Left ventricle myocardium inferior (tissue), 1 donor: ENCODE results near the gene CHCHD6. TPM values are rescaled to one million over a fixed set of nuclear protein-coding genes. Genes with fewer than 3 reads are reported as not detected.

Source experiments
- DNase-seq: peaks from one replicate; pipeline ENCODE4 v3.0.0-alpha.2; 2020
- H3K27ac ChIP-seq: fragments of 200-600 bp; replicated peaks from 2 replicates; pipeline ENCODE4 v1.8.0; 2021
- H3K27me3 ChIP-seq: fragments of 200-600 bp; 2 replicates; pipeline ENCODE4 v1.8.0; 2021; ENCODE audit warnings: low read depth
- H3K36me3 ChIP-seq: fragments of 200-600 bp; 2 replicates; pipeline ENCODE4 v1.8.0; 2021
- H3K4me1 ChIP-seq: fragments of 200-600 bp; 2 replicates; pipeline ENCODE4 v1.8.0; 2021
- H3K4me3 ChIP-seq: fragments of 200-600 bp; 2 replicates; pipeline ENCODE4 v1.8.0; 2021; ENCODE audit warnings: mild to moderate bottlenecking, moderate library complexity
- H3K9me3 ChIP-seq: fragments of 200-600 bp; replicated peaks from 2 replicates; pipeline ENCODE4 v1.8.0; 2021
- intact Hi-C: fragments of 100-400 bp; cut with micrococcal nuclease; formaldehyde crosslinking; loops from one replicate; pipeline ENCODE4 v1.11.0; 2022
- total RNA-seq: library from RNA; stranded (reverse); fragmentation: NEBNext Ultra II Directional; extraction: Animal tissue kit (Norgen Biotek cat#: 25700); gene quantifications from one replicate; pipeline ENCODE4 v1.2.1, GENCODE V29; 2021
- TF ChIP-seq, protein P1 (sequence below): fragments of 200-600 bp; IDR thresholded peaks from 2 replicates; pipeline ENCODE4 v1.8.0; 2021; ENCODE audit warnings: antibody characterized with exemption, mild to moderate bottlenecking, borderline replicate concordance
- donor health status: DM: no; HTN: yes; CAD: no; lungs with severe emphysema.

The CHCHD6 gene
- total RNA-seq, 1 donor from 2014 or later: 10.1 TPM

DNA sequence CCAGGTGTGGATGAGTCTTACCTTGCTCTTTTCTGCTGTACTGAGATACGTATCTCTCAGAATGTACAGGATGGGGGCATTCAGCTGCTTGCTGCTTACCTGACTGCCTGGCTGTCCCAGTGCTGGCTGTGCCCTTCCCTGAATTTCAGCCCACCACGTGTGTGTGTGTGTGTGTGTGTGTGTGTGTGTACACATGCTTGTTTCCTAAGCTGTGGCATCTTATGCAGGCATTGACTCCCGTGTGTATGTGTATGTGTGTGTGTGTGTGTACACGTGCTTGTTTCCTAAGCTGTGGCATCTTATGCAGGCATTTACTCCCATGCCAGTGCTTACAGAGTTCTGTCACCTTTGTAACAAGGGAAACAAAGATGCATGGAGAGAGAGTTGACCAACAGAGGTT, 218.4 kb downstream of the CHCHD6 start:
- Histone ChIP-seq H3K27me3 (peaks cover 20% of the 10 kb centered on the region), H3K4me3 (no peak overlapping the region), H3K27ac (no peak overlapping the region), H3K9me3 (peaks cover 10% of the 10 kb centered on the region), H3K4me1 (peaks cover 35% of the 10 kb centered on the region), H3K36me3 (no peaks in the 10 kb centered on the region)
- intact Hi-C loops: no loop called here
- no peak for DNase-seq
- TF ChIP-seq, protein P1, sequence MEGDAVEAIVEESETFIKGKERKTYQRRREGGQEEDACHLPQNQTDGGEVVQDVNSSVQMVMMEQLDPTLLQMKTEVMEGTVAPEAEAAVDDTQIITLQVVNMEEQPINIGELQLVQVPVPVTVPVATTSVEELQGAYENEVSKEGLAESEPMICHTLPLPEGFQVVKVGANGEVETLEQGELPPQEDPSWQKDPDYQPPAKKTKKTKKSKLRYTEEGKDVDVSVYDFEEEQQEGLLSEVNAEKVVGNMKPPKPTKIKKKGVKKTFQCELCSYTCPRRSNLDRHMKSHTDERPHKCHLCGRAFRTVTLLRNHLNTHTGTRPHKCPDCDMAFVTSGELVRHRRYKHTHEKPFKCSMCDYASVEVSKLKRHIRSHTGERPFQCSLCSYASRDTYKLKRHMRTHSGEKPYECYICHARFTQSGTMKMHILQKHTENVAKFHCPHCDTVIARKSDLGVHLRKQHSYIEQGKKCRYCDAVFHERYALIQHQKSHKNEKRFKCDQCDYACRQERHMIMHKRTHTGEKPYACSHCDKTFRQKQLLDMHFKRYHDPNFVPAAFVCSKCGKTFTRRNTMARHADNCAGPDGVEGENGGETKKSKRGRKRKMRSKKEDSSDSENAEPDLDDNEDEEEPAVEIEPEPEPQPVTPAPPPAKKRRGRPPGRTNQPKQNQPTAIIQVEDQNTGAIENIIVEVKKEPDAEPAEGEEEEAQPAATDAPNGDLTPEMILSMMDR: no peak

DNA sequence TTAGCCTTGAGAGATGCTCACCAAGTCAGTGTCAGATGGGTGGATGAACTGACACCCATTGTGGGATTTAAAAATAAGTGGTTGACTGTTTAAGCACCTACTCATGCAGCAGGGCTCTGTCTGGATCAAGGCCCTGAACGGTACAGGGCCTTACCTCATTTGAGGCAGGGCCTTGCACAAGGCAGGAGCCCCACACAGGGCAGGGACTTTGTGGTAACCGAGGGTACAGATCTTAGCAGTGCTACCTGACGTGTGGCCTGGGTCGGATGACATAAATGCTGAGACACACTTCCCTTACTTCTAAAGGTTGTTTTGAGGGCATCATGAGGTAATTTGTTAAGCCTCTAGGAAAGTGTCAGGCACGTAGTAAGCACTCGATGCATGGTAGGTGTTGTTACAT, 219.4 kb downstream of the CHCHD6 start:
- H3K36me3 ChIP-seq: no peaks in the 10 kb centered on the region
- TF ChIP-seq, protein P1: no peak
- H3K4me3 ChIP-seq: no peak overlapping the region
- H3K4me1 ChIP-seq: peaks cover 42% of the 10 kb centered on the region
- no peak for DNase-seq
- intact Hi-C loops: no loop called here
- peaks cover 25% of the 10 kb centered on the region for H3K27me3 ChIP-seq
- no peak overlapping the region for H3K27ac ChIP-seq
- H3K9me3 ChIP-seq: peaks cover 10% of the 10 kb centered on the region

GRCh38 chr3:126923895-126924294, 219.9 kb downstream of the CHCHD6 start:
- Histone ChIP-seq H3K27ac (no peak overlapping the region), H3K27me3 (peaks cover 28% of the 10 kb centered on the region), H3K9me3 (peaks cover 10% of the 10 kb centered on the region), H3K4me1 (peaks cover 42% of the 10 kb centered on the region), H3K36me3 (no peaks in the 10 kb centered on the region), H3K4me3 (no peak overlapping the region)
- no peak for DNase-seq
- TF ChIP-seq, protein P1: no peak
- intact Hi-C loops: no loop called here

DNA sequence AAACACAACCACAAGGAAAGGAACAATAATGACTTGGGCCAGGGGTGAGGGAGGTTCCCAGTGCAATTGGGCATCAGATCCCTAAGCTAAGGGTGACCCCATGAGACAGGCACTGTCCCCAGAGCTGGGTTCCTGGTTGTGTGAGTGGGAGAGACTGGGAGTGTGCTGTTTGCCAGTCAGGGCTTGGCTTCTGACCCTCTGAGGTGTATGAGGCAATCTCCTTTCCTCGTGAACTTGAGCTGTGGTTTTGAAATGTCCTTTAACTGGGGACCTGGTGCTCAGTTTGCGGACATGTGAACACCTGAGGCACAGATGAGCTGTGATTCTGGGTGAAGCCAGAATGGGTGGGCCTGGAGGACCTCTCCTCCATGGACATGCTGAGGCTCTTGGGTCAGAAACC, 220.4 kb downstream of the CHCHD6 start:
- TF ChIP-seq, protein P1: no peak
- peaks cover 42% of the 10 kb centered on the region for H3K4me1 ChIP-seq
- peaks cover 34% of the 10 kb centered on the region for H3K27me3 ChIP-seq

GRCh38 chr3:126925411-126926171, 221.6 kb downstream of the CHCHD6 start:
- Histone ChIP-seq H3K36me3 (no peaks in the 10 kb centered on the region), H3K9me3 (no peaks in the 10 kb centered on the region), H3K4me3 (no peak overlapping the region), H3K4me1 (peaks cover 42% of the 10 kb centered on the region), H3K27me3 (peaks cover 42% of the 10 kb centered on the region), H3K27ac (no peak overlapping the region)
- DNase-seq: no peak
- intact Hi-C loops: no loop called here
- TF ChIP-seq, protein P1: no peak

More for the DNA sequence above, 220.4 kb downstream of the CHCHD6 start:
- no peaks in the 10 kb centered on the region for H3K36me3 ChIP-seq
- DNase-seq: no peak
- no peak overlapping the region for H3K4me3 ChIP-seq
- H3K9me3 ChIP-seq: peaks cover 10% of the 10 kb centered on the region
- H3K27ac ChIP-seq: no peak overlapping the region
- intact Hi-C loops: no loop called here
